WI38 (cell line): Measurements from ENCODE around the gene DACH1.

ENCODE experiments used
- H3K4me3 ChIP-seq: 2 replicates; pipeline ENCODE4 v1.5.1; 2011; ENCODE audit warnings: low read depth, mild to moderate bottlenecking, control low read depth, low read length
- CTCF ChIP-seq: IDR thresholded peaks from 2 replicates; pipeline ENCODE4 v1.5.1; 2012; ENCODE audit warnings: low read depth, mild to moderate bottlenecking, control low read depth, low read length

The DACH1 gene

GRCh38 chr13:71583581-71583980 is 283.4 kb downstream of the DACH1 start:
- no peak for TF ChIP-seq CTCF
- H3K4me3 ChIP-seq, result no peak overlapping the region

GRCh38 chr13:71580614-71581013 is 286.4 kb downstream of the DACH1 start:
- no peak for TF ChIP-seq CTCF
- H3K4me3 ChIP-seq, result no peak overlapping the region

GRCh38 chr13:71578048-71578447 is 289.0 kb downstream of the DACH1 start:
- H3K4me3 ChIP-seq, result no peak overlapping the region
- no peak for TF ChIP-seq CTCF

GRCh38 chr13:71577127-71577526 is 289.9 kb downstream of the DACH1 start:
- no peak overlapping the region for H3K4me3 ChIP-seq
- TF ChIP-seq CTCF, result no peak

- TF ChIP-seq CTCF, result no peak
- no peak overlapping the region for H3K4me3 ChIP-seq
These were observed 290.4 kb downstream of the DACH1 start for GRCh38 chr13:71576571-71576970.

GRCh38 chr13:71546881-71547280 is 320.1 kb downstream of the DACH1 start:
- H3K4me3 ChIP-seq, result no peak overlapping the region
- no peak for TF ChIP-seq CTCF

GRCh38 chr13:71540098-71540497 is 326.9 kb downstream of the DACH1 start:
- no peak overlapping the region for H3K4me3 ChIP-seq
- TF ChIP-seq CTCF, result no peak
